ENCODE data around the gene TMEM121. TPM values are rescaled to one million over a fixed set of nuclear protein-coding genes. Genes with fewer than 3 reads are reported as not detected.
A peak's percentile ranks its signal among the peaks of the same experiment; 100 is the strongest.

Gene TMEM121
- total RNA-seq, 2 donors from 2014 or later: 1.9 to 2.2 TPM

- DNase-seq (ENCODE audit: low spot score): peak; percentile 81
- intact Hi-C loops (cut with DNase I): no loop called here
Measured at GRCh38 chr14:105495101-105495989, 31.0 kb upstream of the TMEM121 start.

DNA sequence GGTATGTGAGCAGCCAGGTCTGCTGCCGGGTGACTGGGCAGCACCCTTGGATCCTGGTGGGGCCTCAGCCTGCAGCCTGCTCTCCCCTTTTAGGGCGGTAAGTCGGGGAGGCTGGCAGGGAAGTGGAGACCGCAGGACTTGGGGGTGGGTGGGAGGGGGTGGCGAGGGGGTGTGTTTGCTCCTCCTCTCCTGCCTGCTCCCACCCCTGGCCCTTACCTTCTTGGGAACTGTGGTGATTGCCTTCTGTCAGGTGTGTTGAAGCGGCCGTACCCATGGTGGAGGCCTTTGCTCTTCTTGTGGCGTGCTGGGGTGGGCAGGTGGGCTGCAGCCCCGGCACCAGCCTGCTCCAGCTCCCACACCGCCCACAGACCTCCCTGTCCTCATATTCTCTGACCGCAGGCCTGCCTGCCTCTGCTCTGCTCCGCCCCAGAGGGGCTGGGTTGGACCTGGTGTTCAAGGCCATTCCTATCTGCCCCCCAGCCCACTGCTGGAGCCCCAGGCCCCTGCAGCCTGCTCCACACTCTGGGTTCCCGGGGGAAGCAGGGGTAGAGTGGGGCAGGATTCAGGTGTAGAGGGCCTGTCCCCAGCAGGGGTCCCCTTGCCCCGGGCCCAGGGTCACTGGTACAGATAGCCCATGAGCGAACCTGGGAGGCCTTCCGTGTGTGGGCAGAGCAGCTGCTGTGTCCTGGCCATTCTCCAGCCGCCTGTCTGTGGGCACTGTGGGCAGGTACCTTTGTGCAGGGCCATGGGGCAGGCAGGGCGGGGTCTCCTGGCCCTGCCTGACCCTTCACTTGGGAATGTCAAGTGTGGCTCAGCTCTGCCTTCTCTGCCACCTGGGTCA lies 30.2 kb upstream of the TMEM121 start:
- DNase-seq (ENCODE audit: low spot score): peak; percentile 79

DNA sequence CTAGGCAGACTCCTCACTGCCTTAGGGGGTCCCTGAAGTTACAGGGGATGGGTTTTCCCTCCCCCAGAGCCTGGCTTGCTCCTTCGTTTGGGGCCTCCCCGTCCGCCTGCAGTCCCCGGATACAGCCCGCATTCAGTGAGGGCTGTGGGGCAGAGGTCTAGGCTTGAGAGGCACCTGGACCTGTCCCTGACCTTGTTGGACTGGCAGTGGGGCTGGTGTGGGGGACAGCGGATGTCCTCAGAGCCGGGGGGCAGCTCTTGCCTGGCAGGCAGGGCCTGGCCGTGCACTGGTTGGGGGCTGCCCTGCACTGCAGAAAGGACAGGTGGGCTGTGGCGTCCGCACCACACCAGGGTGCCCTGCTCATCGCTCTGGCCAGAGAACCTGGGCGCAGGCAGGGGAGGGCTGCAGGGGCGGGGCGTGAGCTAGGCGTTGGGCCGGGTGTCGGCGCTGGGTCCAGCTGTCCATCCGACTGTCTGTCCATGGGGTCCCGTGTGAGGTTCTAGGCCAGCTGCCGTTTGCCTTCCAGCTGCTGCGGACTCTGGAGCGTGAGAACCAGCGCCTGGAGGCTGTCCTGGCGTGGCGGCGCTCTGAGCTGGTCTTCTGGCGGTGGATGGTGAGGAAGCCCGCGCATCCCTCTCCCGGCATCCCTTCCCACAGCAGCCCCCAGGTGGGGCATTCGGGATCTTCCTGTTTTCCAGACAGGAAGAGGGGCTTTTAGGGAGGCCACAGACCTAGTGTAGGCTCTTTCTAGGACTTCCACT lies 29.4 kb upstream of the TMEM121 start:
- intact Hi-C loops (cut with DNase I): no loop called here
- no peak for DNase-seq (ENCODE audit: low spot score)

More for the DNA sequence above, 30.2 kb upstream of the TMEM121 start:
- intact Hi-C loops (cut with DNase I): no loop called here

DNA sequence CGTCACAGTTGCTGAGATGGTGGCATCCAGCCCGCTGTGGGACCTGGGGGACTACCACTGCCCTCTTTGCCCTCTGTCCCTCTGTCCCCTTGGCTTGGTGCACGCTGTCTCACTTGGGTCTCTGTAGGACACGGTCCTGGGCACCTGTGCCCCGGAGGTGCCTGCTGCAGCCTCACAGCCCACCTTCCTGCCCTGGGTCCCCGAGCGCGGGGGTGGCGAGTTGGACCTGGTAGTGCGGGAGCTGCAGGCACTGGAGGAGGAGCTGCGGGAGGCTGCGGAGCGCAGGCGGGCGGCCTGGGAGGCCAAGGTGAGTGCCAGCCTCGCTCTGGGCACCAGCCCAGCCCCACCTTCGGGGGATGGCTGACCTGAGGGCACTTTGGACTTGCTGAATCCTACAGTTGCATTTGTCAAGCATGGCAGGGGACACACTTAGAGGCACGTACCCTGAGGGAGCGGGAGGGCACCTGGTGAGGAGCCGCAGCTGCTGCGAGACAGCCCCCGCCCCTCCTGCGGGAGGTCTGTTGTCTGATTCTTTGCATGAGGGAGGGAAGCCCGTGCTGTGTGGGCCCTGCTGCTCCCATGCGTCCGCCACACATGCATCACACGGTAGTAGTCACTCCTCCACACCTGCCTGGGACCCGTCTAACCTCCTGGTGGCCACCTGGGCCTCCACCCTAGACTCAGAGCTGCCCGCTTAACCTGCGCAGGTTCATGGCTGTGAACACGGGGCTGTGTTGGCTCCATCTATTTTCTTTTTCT lies 28.5 kb upstream of the TMEM121 start:
- intact Hi-C loops (cut with DNase I): no loop called here
- peak; percentile 67 for DNase-seq (ENCODE audit: low spot score)

DNA sequence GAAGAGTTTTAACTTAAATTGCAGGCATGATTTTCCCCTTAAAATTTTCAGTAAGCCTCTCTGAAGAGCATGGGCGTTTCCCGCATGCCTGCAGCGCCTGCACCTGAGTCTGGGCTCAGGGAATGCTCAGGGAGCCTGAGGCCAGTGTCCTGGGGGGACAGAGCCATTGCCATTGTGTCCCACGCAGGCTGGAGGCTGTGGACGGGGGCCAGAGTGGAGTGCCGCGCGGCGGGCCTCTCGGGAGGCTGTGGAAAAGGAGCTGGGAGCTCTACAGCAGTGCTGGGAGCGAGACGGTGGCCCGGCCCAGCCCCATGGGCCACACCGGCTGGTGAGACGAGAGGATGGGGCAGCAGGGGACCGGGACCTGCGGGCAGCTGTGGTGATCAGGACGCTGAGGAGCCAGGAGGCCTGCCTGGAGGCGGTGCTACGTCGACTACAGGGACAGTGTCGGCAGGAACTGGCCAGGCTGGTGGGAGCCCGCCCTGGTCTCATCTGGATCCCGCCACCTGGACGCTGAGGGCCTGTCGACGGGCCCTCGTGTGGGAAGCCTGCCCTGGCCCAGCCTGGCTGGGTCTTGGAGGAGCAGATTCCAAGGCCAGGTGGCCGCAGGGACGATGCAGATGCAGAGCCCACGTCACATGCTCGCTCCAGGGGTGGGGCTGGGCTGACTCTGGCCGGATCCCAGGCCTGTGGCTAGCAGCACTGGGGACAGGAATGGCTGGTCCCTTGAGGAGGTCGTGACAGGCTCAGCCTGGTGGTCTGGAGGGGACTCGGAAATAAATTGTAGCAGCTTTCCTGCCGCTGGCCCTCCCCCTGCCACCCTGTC lies 27.7 kb upstream of the TMEM121 start:
- DNase-seq (ENCODE audit: low spot score): peak; percentile 77
- intact Hi-C loops (cut with DNase I): no loop called here

DNA sequence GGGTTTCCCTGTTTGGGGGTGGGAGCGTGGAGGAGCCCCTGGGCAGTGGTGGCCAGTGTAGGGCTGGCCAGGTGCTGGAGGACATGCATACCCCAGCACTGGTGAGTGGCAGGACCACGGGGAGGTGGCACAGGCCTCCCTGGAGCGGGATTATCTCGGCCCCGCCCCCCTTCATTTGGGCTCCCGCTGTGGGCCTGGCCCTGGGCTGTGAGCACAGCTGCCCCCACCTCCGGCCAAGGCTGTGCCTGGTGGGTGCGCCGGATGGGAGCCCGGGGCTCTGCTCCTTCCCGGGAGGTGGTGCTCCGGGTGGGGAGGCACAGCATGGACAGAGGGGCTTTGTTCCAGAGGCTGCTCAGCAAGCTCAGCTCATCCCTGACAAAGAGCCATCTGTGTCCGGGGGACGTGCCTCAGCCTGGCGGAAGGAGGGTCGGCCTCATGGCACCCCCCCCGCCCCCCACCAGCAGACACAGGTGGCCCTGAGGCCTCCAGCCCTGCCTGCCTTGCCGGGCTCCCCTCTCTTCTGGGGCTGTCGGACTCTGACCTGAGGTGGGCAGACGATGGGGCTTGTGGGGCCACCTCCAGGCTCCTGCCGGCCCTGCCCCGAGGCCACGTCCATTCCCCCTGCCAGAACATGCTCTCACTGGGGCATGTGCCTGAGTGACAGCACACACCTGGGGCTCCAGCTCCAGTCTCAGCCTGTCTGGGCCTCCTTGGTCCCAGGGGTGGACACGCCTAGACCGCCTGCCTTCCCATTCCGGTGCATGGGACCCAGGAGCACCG lies 26.9 kb upstream of the TMEM121 start:
- peak; percentile 81 for DNase-seq (ENCODE audit: low spot score)
- intact Hi-C loops (cut with DNase I): no loop called here

DNA sequence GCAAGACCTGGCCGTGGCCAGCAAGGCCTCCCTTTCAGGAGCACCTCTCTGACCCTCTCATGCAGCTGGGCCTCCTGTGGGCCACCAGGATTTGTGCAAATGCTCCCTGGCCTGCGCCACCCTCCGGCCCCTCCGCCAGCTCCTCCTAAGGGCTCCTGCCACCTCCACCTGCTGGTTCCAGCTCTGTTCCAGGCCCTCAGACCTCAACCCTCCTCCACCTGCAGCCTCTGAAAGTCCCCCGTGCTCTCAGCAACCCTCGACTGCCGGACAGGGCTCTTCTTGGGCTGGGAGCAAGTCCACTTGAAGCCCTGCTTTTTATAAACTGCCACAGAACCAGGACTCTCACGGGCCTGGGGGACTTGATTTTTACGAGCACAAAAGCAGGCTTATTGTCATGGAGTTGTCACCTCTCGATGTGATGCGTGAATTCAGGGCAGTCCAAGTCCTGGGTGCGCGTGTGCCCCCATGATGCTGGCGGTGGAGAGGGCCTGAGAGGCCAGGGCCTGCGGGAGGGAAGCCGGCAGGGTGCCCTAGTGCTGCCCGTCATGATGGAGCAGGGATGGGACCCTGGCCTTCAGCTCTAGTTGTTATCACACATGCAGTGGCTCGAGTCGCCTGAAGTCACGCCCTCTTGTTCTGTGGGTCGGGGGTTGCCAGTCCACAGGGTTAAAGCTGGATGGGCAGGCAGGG lies 26.2 kb upstream of the TMEM121 start:
- DNase-seq (ENCODE audit: low spot score): peak; percentile 79
- intact Hi-C loops (cut with DNase I): no loop called here

DNA sequence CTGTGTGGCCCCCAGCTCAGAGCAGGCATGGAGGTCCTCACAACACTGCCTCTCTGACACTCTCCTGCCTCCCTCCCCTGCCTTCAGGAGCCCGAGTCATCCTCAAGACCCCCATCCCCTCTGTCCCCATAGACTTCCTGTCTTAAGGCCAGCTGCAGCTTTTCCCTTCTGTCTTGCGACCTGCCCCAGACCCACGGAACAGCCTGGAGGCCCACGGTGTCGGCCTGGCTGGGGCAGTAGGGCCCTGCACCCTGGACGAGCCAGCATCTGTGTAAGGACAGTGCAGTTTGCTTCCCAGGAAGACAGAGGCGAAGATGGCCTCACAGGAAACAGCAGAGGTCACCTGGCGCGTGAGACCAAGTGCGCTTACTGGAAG lies 25.7 kb upstream of the TMEM121 start:
- no peak for DNase-seq (ENCODE audit: low spot score)
- intact Hi-C loops (cut with DNase I): no loop called here

DNA sequence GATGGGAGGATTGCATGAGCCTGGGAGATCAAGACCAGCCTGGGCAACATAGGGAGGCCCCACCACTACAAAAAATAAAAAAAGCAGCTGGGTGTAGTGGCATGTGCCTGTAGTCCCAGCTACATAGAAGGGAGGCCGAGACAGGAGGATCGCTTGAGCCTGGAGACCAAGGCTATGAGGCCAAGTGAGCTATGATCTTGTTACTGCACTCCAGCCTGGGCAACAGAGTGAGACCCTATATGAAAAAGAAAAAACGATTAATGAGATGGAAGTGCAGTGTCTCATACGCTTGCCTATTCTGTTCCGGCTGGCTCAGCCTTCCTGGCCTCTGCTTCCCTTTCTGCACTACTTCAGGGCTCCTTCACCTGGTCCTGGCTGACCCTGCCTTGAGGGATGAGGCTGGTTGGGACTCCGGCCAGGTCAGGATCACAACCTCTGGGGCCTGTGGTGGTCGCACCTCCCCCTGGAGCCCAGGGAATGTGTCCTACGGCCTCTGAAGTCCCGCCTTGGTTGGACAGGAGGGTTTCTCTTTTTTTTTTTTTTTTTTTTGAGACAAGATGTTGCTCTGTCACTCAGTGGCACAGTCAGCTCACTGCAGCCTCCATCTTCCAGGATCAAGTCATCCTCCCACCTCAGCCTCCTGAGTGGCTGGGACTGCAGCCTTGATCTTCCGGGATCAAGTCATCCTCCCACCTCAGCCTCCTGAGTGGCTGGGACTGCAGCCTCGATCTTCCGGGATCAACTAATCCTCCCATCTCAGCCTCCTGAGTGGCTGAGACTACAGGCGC lies 24.7 kb upstream of the TMEM121 start:
- intact Hi-C loops (cut with DNase I): no loop called here
- peak; percentile 64 for DNase-seq (ENCODE audit: low spot score)

GRCh38 chr14:105502446-105503295 lies 23.7 kb upstream of the TMEM121 start:
- intact Hi-C loops (cut with DNase I): no loop called here
- DNase-seq (ENCODE audit: low spot score): peak; percentile 74

DNA sequence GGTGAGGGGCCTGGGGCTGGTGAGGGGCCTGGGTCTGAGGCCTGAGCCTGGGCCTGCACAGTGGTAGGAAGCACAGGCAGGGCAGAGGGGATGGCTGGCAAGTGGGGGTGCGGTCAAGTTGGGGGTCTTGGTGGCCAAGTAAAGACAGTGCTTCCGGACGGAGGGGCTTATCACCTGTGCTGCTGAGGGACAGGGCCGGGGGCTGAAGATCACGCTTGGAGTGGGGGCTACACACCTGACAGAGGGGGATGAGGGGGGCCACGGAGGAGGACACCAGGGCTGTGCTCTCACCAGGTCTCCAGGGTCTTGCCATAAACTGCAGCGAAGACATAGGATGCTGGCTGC lies 23.1 kb upstream of the TMEM121 start:
- intact Hi-C loops (cut with DNase I): no loop called here
- peak; percentile 76 for DNase-seq (ENCODE audit: low spot score)

- peak; percentile 77 for DNase-seq (ENCODE audit: low spot score)
- intact Hi-C loops (cut with DNase I): no loop called here
Measured at GRCh38 chr14:105503935-105504692, 22.3 kb upstream of the TMEM121 start.

- DNase-seq (ENCODE audit: low spot score): peak; percentile 79
- intact Hi-C loops (cut with DNase I): no loop called here
Measured at GRCh38 chr14:105505101-105505500, 21.3 kb upstream of the TMEM121 start.

DNA sequence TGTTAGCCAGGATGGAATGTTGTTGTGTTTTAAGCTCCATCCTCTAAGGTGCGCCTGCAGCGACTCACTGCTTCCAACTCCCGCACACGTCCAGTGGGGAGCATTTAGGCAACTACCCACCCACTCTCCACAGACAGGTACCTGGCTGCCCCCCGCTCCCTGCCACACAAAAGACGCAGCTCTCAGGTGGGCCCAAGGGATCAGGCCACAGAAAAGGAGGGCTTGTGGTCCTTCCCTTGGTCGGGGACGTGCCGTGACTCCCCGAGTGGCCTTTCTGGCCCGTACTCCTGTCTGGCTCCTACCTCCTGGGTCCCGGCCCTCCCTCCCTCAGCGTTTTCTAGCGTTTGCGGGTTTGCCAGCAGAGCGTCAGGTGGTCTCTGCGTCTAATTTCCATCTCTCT lies 19.1 kb upstream of the TMEM121 start:
- intact Hi-C loops (cut with DNase I): no loop called here
- DNase-seq (ENCODE audit: low spot score): peak; percentile 48

GRCh38 chr14:105508069-105508468 lies 18.3 kb upstream of the TMEM121 start:
- peak; percentile 37 for DNase-seq (ENCODE audit: low spot score)
- intact Hi-C loops (cut with DNase I): no loop called here
